NCI-H69 (cell line): ENCODE results near the gene KLHL4.
"Not testable (repeated sequence)": the region's sequence is repeated elsewhere in the genome, so short reads cannot be mapped to it uniquely, and the experiment has no call there.

ENCODE experiments used
- DNase-seq: peaks from one replicate; lab custom pipeline; 2025; lab: John Stamatoyannopoulos, UW

KLHL4 gene, protein sequence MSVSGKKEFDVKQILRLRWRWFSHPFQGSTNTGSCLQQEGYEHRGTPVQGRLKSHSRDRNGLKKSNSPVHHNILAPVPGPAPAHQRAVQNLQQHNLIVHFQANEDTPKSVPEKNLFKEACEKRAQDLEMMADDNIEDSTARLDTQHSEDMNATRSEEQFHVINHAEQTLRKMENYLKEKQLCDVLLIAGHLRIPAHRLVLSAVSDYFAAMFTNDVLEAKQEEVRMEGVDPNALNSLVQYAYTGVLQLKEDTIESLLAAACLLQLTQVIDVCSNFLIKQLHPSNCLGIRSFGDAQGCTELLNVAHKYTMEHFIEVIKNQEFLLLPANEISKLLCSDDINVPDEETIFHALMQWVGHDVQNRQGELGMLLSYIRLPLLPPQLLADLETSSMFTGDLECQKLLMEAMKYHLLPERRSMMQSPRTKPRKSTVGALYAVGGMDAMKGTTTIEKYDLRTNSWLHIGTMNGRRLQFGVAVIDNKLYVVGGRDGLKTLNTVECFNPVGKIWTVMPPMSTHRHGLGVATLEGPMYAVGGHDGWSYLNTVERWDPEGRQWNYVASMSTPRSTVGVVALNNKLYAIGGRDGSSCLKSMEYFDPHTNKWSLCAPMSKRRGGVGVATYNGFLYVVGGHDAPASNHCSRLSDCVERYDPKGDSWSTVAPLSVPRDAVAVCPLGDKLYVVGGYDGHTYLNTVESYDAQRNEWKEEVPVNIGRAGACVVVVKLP

DNA sequence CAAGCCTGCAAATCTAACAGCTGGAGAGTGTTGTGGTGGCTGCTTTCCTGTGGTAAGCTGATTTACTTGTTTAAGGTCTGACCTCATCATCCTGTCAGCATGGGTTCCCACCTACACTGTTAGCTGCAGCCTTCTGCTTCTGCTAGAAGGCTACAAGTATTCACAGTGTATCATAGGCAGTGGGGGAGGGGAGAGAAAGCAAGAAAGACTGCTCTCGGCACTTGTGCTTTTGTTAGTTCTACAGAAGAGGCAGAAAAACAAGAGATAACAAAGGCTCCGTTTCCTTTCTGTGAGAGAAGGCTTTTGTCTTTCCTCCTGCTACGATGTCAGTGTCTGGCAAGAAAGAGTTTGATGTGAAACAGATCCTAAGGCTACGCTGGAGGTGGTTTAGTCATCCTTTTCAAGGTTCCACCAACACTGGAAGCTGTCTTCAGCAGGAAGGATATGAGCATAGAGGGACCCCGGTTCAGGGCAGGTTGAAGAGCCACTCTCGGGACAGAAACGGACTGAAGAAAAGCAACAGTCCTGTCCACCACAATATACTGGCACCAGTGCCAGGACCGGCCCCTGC is at the start of gene KLHL4:
KLHL4 (plus strand) TSS at position 232 of the 571 bp plus-strand sequence; CDS start at position 324, 92 bp downstream.
- DNase-seq = no peak

- DNase-seq = no peak
Measured at GRCh38 chrX:87468941-87469340, 48.7 kb upstream of the KLHL4 start.

DNA sequence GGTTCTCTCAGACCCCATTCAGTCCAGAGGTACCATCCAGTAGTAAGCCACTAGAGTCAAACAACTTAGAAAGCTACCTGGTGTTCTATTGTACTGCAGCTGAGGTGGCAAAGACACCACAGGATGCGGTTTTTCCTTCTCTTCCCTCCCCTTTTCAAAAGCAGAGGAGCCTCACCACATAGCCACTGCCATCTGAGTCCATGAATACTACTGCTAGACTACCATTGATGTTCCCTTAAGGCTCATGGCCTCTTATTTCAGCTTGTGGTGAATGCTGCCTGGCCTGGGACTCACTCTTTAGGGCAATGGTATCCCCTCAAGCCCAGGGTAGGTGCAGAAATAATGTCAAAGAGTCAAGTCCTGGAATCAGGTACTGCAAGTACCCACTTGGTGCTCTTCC is 41.8 kb upstream of the KLHL4 start:
- no peak for DNase-seq

DNA sequence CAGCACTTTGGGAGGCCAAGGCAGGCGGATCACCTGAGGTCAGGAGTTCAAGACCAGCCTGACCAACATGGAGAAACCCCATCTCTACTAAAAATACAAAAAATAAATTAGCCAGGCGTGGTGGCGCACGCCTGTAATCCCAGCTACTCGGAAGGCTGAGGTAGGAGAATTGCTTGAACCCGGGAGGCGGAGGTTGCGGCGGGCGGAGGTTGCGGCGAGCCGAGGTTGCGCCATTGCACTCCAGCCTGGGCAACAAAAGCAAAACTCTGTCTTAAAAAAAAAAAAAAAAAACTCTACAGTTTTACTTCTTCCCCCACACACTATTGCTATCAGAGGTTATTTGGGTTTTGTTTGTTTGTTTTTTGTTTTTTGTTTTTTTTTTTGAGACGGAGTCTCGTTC is 38.9 kb upstream of the KLHL4 start:
- DNase-seq = not testable (repeated sequence)

DNA sequence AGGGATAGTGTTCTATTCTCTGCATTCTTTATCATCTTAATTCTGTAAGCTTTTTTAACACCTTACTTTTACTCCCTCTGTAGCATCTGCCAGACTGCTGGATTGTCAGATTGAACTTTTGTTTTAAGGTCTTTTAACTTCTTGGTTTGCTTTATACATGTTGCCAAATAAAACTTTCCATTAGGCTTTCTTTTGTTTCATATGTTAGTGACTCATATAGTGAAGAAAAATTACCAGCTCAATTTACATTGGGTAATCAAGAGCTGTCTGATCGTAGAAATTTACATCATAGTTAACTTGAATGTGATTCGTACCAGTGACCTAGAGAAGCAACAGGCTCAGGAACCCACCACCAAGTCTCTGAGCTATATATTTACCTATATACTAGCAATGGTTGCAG is 28.5 kb upstream of the KLHL4 start:
- no peak for DNase-seq

- no peak for DNase-seq
Measured at GRCh38 chrX:87515836-87516235, 1.8 kb upstream of the KLHL4 start.

DNA sequence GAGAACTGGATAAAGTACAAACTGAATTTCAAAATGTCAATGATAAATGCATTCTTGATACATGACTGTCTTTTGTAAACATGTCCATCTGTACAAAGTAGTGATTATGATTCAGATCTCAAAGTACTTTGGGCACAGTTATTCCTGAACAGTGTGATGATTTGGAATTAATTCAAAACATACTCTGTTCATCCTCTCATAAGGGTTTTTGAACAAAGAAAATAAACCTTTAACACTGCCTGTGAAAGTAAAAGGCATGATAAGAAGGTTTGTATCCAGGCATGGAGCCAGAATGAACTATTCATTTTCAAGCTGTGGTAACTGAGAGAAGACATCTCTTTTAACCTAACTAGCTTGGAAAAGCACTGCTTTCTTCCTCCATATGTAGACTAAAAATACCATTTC is 883 bp upstream of the KLHL4 start:
- no peak for DNase-seq

DNA sequence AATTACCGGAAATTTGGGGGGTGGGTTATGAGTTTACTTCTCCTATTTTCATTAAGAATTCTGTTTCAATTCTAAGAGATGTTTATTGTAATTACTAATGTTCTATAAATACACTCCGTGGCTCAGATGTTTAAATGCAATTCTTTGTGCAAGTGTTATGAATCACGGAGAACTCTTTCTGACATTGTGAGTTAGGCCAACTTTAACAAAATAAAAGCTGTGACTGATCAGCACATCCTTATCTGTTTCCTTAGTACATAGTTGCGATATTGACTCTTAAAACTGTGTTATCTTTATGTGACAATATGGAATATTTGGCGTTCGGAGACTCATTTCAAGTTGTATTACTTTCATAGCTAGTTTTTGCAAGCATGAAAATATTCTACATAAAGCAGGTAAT is 902 bp downstream of the KLHL4 start:
- DNase-seq = no peak

DNA sequence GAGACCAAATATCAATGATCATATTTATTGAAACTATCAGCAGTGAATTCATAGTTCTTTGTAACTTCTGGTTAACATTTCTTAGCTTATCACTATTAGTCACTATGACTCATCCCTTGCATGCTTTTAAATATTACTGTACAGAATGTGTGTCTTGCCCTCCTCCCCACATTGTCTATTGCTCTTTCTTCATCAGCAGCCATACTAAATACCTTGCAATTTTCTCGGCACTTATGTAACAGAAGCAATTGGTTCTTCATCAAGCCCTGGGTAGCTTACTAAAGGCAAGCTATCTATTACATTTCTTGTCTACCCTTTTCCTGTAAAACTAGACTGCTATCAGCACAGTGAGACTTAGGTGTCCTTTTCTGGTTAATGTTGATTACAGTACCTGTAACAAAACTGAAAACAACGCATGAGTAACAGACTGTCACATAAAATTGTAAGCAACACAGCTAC is 8.2 kb downstream of the KLHL4 start:
- no peak for DNase-seq

GRCh38 chrX:87526281-87526680 is 8.7 kb downstream of the KLHL4 start:
- DNase-seq = no peak

DNA sequence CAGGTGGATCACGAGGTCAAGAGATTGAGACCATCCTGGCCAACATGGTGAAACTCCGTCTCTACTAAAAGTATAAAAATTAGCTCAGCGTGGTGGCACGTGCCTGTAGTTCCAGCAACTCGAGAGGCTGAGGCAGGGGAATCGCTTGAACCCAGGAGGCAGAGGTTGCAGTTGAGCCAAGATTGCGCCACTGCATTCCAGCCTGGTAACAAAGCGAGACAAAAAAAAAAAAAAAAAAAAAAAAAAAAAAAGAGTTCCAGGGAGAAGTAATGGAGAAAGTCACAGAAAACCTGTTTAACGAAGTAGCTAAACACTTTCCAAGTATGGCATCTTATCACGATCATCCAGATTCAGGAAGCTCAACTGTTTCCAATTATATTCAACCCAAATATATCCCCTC is 10.9 kb downstream of the KLHL4 start:
- no peak for DNase-seq

GRCh38 chrX:87571964-87572363 is 54.4 kb downstream of the KLHL4 start:
- no peak for DNase-seq

DNA sequence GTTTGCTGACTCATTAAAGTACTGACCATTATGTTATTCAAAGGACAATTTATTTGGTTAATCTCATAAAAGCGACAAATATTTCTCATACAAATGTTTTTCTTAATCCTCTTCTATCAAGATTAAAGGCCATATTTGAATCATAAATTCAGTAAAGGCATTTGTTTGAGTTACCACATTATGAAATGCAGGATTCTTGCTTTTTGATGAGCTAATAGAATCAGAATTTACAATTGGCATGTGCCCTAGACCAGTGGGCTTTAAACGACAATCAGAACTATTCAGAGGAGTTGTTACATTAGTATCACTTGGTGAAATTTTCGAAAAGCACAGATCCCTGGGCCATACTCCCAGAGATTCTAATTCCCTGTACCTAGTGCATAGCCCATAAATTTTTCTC is 55.3 kb downstream of the KLHL4 start:
- DNase-seq = no peak

GRCh38 chrX:87578978-87579377 is 61.4 kb downstream of the KLHL4 start:
- no peak for DNase-seq

- DNase-seq = no peak
Measured at GRCh38 chrX:87580862-87581261, 63.3 kb downstream of the KLHL4 start.

DNA sequence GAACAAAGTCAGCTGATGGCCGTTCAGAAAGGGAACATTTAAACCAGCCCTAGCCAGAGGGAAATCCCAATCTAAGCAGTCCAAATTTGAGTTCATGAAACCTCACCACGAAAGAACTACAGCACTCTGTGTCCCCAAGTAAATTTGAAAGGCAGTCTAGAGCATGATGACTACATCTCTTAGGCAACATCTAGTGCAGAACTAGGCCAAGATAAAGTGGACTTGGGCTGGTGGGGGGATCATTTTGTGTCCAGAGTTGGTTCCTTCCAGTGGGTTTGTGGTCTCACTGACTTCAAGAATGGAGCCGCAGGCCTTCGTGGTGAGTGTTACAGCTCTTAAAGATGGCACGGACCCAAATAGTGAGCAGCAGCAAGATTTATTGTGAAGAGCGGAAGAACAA is 64.9 kb downstream of the KLHL4 start:
- DNase-seq = no peak

GRCh38 chrX:87583679-87584078 is 66.1 kb downstream of the KLHL4 start:
- no peak for DNase-seq

DNA sequence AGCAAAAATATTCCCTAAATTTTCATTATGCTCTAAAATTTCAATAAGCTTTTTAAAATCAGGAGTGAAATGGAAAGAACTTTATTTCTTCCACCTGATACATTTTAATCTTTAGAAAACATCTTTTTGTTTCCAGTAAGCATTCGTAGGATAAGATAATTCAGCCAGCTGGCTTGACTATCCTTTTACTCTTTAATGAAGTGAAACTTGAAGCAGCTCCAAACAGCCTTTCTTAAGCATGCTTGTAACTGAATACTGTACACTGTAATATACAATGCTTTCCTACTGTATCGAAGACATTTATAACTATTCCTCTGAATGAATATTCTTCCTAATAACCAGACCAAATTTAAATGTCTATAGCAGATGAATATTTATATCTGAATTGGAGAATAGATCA is 98.8 kb downstream of the KLHL4 start:
- no peak for DNase-seq

DNA sequence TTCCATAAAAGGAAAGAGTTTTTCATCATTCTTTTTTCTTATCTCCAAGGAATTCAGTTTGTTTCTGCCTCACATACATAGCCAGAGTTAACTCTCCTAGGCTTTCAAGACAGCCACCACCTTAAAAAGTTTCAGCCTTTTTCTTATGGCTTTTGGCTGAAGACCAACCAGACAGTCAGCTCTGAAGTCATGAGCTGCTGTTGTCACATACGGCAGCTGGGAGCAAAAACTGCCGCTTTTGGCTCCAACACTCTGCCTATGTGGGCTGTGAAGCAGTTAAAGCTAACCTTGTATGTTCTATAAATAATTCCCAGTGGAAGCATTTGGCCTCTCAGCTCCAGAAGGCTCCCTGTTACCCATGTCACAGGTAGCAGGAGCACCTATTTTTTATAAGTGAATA is 104.1 kb downstream of the KLHL4 start:
- DNase-seq = no peak

DNA sequence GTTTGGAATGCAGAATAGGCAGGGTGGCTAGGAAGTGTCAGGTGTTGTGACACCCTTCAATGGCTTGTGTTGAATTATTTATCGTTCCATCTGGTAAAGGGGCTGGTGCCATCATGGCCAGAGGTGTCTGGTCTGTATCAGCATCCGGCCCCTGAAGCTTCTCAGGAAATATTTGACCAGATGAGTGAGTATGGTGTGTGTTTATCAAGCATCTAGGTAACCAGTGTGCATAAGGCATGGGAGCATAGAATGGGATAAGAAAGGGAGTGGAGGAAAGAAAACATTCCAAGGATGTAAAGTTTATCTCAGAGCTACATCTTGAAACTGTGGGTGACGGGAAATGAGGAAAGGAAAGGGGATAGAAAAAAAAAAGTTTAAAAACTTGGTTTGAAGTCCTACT is 109.4 kb downstream of the KLHL4 start:
- DNase-seq = no peak

DNA sequence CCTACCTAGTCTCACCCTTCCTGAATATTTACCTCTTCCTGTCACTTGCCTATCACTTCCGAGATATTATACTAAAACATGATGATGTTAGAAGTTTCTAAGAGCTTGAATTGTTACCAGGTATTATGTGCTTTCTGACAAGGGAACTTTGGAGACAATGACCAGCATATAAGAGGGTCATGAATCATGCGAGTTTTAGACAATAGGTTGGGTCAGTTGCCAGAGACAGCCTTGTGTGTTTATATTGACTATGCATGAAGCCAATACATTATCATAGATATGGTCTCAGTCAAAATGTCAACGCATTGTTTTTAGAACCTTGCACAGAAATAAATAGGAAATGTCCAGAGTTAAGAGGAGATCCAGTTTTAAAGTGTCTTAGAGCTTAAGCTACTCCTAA is 116.8 kb downstream of the KLHL4 start:
- no peak for DNase-seq

- DNase-seq = peak; percentile 0
Measured at GRCh38 chrX:87636533-87636932, 118.9 kb downstream of the KLHL4 start.

GRCh38 chrX:87641439-87641838 is 123.8 kb downstream of the KLHL4 start:
- DNase-seq = not testable (repeated sequence)
